KOPT-K1 (cell line): ENCODE measurements around the gene RNU6-1.

Experiments
- H3K27ac ChIP-seq: fragments of 200-600 bp; sonication (generic); 2 replicates; pipeline ENCODE4 v1.5.1; 2016; ENCODE audit warnings: antibody characterized with exemption, mild to moderate bottlenecking, low read depth, low read length; ENCODE audit not compliant: poor library complexity, severe bottlenecking
- H3K36me3 ChIP-seq: fragments of 200-600 bp; sonication (generic); 2 replicates; pipeline ENCODE4 v1.5.1; 2017; ENCODE audit warnings: antibody characterized with exemption, mild to moderate bottlenecking, low read length, moderate library complexity; ENCODE audit not compliant: insufficient read depth
- H3K9me3 ChIP-seq: fragments of 200-600 bp; sonication (generic); 2 replicates; pipeline ENCODE4 v1.5.1; 2017; ENCODE audit warnings: antibody characterized with exemption, low read length, mild to moderate bottlenecking; ENCODE audit not compliant: insufficient read depth, poor library complexity, severe bottlenecking

RNU6-1 gene

DNA sequence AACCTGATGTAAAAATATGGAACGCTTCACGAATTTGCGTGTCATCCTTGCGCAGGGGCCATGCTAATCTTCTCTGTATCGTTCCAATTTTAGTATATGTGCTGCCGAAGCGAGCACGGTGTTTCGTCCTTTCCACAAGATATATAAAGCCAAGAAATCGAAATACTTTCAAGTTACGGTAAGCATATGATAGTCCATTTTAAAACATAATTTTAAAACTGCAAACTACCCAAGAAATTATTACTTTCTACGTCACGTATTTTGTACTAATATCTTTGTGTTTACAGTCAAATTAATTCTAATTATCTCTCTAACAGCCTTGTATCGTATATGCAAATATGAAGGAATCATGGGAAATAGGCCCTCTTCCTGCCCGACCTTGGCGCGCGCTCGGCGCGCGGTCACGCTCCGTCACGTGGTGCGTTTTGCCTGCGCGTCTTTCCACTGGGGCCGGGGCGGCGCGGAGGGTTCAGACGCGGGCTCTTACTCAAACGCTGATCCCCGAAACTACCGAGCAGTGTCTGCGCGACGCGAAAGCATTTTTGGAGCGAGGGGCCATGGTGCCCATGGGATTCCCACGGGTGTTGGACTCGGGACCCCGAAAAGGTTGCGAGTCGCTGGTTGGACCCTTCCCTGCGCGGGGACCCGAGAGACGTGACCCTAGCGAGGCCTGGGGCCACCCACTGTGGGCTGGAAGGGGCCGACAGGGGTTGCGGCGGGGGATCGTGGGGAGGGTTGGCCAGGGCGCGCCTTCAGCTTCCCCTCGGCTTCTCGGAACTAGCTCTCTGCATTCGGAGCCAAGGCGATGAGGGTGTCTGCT, at the start of gene RNU6-1:
TSS of gene RNU6-1 (minus strand) at position 117 of the 820 bp plus-strand sequence.
- Histone ChIP-seq H3K9me3 (no peaks in the 10 kb centered on the region), H3K27ac (peak within 1 kb of the TSS; percentile 93), H3K36me3 (no peaks in the 10 kb centered on the region)

DNA sequence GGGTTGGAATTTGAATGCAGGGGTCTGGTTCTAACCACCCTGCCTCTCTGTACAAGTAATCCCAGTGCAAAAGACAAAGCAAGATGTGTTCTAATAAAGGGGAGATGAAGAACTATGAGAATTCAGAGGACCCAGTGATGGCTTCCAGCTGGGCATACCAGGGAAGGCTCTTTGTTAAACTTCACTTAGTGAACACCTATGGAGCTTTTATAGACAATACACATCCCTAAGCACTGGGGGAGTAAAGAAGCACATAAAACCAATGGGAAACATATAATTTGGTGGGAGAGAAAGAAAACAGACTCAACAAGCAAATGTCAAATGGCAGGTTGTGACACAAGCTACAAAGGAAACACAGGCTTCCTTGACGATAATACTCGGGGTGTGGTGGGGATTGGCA, 47.9 kb upstream of the RNU6-1 start:
- no peak overlapping the region for H3K27ac ChIP-seq
- H3K9me3 ChIP-seq, result no peaks in the 10 kb centered on the region
- no peaks in the 10 kb centered on the region for H3K36me3 ChIP-seq

DNA sequence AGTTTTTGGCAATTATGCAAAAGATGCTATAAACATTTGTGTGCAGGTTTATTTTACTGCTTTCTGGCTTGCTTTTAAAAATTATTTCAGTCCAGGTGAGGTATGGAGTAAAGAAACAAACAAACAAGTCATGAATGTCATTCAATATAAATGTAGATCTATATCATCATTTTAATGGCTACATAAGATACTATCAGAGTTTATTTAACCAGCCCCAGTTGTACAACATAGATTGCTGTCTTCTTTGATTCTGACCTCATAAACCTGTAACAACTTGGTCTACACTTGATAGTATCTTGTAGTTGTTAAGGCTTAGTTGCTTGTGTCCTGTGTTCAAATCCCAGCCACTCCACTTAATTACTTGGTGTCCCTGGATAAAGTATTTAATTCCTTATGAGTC, 46.0 kb upstream of the RNU6-1 start:
- Histone ChIP-seq H3K36me3 (no peaks in the 10 kb centered on the region), H3K9me3 (no peaks in the 10 kb centered on the region), H3K27ac (no peak overlapping the region)

DNA sequence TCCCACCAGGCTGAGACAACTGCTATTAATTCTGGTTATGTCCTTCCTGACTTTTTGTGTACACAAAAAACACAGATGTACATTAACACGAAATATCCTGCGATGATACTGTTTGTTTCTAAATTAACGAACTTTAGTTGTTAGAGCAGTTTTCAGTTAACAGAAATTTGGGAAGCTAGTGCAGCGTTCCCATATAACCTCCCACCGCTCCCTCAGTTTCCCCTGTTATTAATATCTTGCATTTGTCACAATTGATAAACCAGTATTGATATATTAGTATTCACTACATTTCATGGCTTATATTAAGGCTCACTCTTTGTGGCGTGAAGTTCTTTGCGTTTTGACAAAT, 45.3 kb upstream of the RNU6-1 start:
- no peaks in the 10 kb centered on the region for H3K9me3 ChIP-seq
- no peaks in the 10 kb centered on the region for H3K36me3 ChIP-seq
- peak overlapping the region; percentile 60 for H3K27ac ChIP-seq

- H3K9me3 ChIP-seq, result no peaks in the 10 kb centered on the region
- no peaks in the 10 kb centered on the region for H3K36me3 ChIP-seq
- H3K27ac ChIP-seq, result peak overlapping the region; percentile 60
Observed at GRCh38 chr15:67884514-67885174, 44.8 kb upstream of the RNU6-1 start.

- no peaks in the 10 kb centered on the region for H3K36me3 ChIP-seq
- H3K27ac ChIP-seq, result peak overlapping the region; percentile 60
- no peaks in the 10 kb centered on the region for H3K9me3 ChIP-seq
Observed at GRCh38 chr15:67884009-67884408, 44.2 kb upstream of the RNU6-1 start.

DNA sequence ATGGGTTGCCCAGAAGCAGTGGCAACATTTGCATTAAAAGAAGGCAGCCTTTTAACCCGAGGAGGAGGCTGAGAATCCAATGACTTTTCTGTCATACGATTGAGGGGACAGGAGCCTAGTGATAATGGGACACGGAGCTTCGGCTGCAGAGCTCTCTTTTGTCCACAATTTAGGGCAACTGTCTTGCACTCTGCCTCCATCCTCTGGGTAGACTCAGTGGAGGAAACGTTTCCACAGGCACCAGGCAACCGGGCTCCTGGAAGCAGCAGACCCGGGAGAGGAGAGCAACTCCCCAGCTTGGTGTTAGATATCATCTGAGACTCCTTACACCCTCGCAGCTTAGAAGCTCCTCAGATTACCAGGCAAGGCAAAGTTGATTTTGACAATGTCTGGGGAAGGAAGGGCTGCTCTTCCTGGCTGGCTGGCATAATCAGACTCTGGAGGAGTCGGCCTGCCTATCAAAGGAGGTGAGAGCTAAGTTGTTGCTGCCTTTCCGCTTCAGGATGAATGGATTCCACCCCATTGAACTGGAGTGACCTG, 43.5 kb upstream of the RNU6-1 start:
- no peaks in the 10 kb centered on the region for H3K9me3 ChIP-seq
- H3K36me3 ChIP-seq, result no peaks in the 10 kb centered on the region
- H3K27ac ChIP-seq, result peak overlapping the region; percentile 55

DNA sequence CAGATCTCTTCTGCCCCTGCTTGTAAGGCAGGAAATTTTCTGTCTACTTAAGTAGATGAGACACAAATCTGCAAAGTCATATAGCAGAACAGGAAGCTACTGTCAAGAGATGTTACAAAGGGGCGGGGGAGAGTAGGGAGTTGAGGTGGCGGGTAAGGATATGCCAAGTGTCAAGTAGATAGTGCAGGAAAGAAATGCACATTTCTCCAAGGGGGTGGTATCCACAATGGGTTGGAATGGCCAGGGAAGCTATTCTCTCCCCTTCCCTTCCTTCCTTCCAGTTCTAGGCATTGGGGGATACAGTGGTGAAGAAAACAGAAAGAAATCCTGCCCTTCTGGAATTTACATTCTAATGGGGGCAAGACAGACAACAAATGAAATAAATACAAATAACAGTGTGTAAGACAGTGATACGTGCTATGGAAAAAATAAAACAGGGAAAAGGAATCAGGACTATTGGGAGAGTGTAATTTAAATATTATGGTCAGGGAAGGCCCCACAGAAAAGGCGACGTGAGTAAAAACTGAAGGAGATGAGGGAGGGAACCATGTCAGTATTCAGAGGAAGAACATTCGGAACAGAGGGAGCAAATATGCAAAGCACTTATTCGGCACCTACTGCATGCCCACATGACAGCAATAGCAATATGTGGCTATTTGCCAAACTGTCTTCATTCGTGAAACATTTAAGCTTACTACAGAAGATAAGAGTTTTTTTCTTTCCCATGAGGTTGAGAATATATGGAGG, 42.8 kb upstream of the RNU6-1 start:
- Histone ChIP-seq H3K27ac (peak overlapping the region; percentile 55), H3K36me3 (no peaks in the 10 kb centered on the region), H3K9me3 (no peaks in the 10 kb centered on the region)

GRCh38 chr15:67880651-67881182, 40.9 kb upstream of the RNU6-1 start:
- Histone ChIP-seq H3K36me3 (no peaks in the 10 kb centered on the region), H3K27ac (no peak overlapping the region), H3K9me3 (no peaks in the 10 kb centered on the region)

DNA sequence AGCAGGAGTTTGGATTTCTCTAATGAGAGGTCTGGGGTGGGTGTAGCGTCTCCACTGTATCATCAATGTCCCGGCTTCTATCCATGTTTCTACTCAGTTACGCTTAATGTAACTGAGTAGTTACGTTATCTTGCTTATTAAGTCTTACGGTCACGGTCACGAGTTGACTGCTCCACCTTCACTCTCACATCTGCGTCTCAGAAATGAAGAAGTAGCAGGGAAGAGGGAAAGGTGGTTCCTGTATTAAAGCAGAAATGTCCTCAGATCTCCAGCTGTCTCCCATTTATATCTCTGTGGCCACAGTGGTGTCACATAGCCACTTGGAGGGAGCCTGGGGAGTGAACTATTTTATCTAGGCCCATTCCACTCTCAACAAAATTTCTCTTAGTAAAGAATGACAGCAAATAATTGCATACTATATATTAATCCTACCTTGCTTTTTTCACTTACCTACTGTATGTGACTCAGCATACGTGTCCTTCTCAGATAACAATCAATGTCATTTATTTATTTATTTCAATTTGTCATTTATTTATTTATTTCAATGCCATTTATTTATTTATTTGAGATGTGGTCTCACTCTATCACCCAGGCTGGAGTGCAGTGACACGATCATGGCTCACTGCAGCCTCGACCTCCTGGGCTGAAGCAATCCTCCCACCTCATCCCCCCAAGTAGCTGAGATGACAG, 39.7 kb upstream of the RNU6-1 start:
- Histone ChIP-seq H3K9me3 (no peaks in the 10 kb centered on the region), H3K27ac (no peak overlapping the region), H3K36me3 (no peaks in the 10 kb centered on the region)

DNA sequence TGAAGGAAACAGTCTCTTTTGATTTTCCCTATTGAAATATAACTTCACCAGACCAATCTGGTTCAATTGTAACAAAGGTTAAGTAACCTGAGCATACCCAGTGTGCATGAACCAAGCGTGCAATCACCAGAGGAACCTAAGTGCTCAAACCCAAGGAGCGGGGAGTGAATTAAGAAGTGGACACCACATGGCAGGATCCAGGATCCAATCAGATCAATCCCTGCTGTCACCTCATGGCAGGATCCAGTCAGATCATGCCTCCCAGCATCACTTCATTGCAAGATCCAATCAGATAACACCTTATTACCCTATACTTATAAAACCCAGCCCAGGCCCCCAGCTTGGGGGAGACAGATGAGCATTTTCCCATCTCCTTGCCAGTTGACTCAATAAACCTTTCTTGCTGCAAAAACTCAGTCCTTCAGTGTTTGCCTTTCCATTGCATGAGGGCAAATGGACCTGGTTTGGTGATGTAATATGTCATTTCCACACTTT, 38.9 kb upstream of the RNU6-1 start:
- Histone ChIP-seq H3K9me3 (no peaks in the 10 kb centered on the region), H3K27ac (no peak overlapping the region), H3K36me3 (no peaks in the 10 kb centered on the region)

DNA sequence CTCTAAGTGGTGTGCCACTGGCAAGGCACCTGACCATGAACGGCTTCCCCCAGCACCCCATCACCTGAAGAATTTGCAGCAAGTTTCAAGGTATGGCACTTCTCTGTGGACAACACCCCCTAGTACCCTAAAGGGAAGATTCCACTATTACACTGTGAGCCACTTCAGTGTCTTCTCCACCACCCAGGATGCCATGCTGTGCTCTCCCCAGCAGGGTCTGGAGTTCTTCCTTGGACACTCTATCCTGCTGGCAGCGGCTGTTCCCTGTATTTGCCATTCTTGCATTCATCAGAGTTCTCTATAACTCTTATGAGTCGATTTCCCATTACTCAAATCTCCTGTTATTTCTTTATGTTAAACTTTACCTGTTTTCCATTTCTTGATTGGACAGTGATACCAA, 33.9 kb upstream of the RNU6-1 start:
- Histone ChIP-seq H3K27ac (no peak overlapping the region), H3K9me3 (peaks cover 17% of the 10 kb centered on the region), H3K36me3 (no peaks in the 10 kb centered on the region)

- H3K9me3 ChIP-seq, result peaks cover 21% of the 10 kb centered on the region
- H3K36me3 ChIP-seq, result no peaks in the 10 kb centered on the region
- no peak overlapping the region for H3K27ac ChIP-seq
Observed at GRCh38 chr15:67870868-67871408, 31.1 kb upstream of the RNU6-1 start.

GRCh38 chr15:67869701-67870100, 29.9 kb upstream of the RNU6-1 start:
- Histone ChIP-seq H3K36me3 (no peaks in the 10 kb centered on the region), H3K9me3 (peaks cover 21% of the 10 kb centered on the region), H3K27ac (no peak overlapping the region)
